GM21737 (cell line): ENCODE results near the gene C3orf52.
"Not testable (repeated sequence)": the region's sequence is repeated elsewhere in the genome, so short reads cannot be mapped to it uniquely, and the experiment has no call there.

ENCODE experiments used
- ATAC-seq: cut with Tn5 transposase; IDR thresholded peaks from one replicate; pipeline ENCODE4 v1.9.1; 2021; ENCODE audit warnings: mild to moderate bottlenecking, moderate library complexity; ENCODE audit not compliant: unreplicated experiment

The C3orf52 gene, protein sequence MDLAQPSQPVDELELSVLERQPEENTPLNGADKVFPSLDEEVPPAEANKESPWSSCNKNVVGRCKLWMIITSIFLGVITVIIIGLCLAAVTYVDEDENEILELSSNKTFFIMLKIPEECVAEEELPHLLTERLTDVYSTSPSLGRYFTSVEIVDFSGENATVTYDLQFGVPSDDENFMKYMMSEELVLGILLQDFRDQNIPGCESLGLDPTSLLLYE

DNA sequence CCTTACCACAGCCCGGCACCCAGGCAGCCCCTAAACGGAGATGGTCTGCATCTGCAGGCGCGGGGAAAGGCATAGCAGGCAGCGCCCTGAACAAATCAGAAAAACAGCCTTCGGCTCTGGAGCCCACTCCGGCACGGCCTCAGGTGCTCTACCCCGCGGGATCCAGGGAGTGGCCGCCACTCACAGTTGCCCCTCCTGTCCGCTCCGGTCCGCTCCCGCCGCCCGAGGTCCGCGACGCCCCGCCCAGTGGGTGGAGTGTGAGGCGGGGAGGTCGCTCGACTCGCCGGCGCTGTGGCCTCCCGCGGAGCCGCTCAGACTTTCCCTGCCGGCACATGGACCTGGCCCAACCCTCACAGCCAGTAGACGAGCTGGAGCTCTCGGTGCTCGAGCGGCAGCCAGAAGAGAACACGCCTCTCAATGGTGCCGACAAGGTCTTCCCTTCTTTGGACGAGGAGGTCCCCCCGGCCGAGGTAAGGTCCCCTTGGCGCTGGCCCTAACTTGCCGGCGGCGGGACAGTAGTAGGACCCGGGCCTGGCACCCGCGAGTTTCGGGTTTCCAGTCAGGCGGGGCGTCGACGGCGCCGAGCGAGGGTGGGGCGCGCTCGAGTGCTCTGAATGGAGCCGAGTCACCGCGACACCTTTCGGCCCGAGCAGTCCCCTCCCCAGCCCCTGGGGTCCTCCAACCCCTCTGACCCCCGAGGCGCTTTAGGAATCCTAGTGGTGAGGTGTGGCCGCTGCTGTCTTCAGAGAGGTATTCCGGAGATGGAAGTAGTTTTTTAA is at the start of gene C3orf52:
Gene C3orf52 (plus strand): TSS at position 314 of the 779 bp plus-strand sequence. CDS start 19 bp downstream, at position 333.
- ATAC-seq, result peak; percentile 74

DNA sequence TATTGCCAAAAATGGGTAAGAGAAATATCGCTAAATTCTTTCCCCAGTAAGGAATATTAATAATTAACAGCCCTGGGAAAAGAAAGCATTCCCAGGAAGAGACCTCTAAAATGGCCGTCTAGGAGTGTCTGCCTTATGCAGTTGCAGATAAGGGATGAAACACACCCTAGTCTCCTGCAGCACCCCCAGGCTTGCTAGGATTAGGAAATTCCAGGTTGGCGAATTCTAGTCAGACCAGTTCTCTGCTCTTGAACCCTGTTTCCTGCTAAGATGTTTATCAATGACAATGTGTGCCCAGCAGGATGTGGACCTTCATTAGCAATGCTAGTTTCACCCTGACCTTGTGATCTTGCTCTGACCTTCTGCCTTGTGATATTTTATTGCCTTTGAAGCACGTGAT is 49.0 kb upstream of the C3orf52 start:
- ATAC-seq, result not testable (repeated sequence)

DNA sequence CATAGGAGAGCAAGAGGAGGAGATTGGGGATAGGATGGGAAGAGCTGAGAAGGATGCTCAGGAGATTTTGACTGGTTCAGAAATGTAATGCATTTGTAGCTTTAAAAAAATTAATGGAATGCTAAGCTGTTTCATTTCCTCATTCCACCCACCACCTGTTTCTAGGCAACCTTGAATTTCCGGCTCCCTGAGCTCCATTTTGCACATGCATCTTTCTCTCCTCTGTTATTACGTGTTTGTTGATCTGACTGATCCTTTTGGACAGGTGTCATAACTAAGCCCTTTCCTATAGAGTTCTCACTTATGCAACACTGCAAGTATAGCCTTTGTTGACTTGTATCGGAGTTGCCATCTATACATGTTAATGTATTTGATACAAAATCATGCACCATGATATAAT is 47.3 kb upstream of the C3orf52 start:
- ATAC-seq, result no peak

DNA sequence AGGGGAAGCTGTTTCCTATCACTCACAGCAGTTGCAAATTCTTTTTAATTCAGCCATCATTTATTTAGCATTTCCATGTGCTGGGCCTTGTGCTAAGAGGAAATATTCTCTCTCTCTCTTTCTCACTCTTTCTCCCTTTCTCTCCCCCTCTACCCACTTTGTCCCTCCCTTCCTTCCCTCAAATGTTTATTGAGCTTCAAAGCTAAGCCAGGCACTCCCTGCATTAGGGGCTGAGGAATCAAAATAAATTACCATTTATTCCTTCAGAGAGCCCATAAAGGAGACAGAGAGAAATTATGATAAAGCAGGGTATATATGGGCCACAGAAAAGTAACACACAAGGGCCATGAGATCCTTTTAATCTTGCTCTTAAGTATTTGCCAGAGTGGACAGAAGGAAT is 44.9 kb upstream of the C3orf52 start:
- no peak for ATAC-seq

DNA sequence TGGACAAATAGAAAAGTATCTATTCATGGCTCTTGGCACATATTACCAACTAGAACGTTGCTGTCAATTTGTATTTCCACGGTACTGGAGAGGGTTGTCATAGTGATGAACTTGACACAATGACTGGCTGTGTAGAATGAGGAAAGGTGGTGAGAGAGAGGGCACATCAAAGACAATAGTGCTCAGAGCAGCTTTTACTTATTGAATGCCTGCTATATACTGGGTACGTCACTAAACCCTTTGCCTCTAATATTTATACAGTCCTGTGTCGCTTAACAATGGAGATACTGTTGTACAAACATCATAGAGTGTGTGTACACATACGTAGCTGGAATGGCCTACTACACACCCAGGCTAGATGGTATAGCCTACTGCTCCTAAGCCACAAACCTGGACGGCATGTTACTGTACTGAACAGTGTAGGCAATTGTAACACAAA is 43.3 kb upstream of the C3orf52 start:
- ATAC-seq, result no peak

DNA sequence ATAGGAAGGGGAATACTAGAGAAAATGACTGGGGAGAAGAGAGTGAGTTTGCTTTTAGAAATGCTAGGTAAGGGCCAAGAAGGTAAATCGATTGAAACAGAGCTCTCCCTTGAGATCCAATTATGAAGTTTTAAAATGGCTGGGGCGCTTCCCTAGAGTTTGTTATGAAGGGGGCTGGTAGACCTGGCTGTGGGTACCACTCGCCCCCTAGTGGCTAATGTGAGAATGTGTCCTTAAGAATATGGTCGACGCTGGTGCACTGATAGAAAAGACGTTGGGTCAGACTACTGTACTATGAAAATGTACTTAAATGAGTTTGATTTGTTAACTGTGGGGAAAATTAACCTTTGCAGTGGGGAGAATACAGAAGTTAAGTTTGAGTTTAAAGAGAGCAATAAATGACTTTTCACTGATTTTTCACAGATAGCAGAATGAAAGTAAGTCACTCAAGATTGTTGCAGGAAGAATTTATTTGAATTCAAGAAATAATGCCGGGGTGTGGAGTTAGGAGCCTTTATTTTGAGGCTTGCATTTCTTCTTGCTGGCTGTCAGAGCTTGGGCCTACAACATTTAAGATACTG is 42.5 kb upstream of the C3orf52 start:
- ATAC-seq, result peak; percentile 90

DNA sequence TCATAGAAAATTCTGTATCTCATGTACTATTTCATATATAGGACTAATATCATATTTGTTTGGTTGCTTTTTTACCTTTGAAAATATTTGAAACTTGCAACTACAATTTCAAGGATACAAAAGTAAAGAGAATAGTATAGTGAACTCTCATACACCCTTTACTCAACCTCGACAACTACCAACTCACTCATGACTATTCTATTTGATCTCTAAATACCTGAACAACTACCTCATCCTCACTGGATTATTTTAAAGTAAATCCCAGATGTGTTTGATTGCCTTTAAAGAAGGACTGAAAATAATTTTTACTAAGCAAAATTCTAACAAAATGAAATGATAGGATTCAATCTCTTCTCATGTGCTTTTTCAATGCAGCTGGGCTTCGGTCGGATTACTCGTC is 39.6 kb upstream of the C3orf52 start:
- no peak for ATAC-seq

DNA sequence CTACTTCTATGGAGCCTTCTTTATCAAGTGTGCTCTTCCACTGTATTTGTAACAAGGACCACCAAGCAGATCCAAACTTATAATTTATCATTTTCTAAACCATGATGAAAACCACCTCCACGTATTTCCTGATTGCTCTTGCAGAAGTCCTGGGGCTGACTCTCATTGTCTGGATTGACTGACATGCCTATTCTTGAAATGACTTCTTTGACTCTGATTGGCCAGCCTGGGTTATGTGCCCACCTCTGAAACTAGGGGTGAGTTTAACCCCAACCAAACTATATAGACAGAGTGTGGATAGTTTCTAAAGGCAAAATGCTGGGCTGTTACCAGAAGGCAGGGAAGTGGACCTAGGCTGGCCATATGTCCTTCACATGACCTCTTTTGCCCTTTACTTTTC is 38.9 kb upstream of the C3orf52 start:
- no peak for ATAC-seq

DNA sequence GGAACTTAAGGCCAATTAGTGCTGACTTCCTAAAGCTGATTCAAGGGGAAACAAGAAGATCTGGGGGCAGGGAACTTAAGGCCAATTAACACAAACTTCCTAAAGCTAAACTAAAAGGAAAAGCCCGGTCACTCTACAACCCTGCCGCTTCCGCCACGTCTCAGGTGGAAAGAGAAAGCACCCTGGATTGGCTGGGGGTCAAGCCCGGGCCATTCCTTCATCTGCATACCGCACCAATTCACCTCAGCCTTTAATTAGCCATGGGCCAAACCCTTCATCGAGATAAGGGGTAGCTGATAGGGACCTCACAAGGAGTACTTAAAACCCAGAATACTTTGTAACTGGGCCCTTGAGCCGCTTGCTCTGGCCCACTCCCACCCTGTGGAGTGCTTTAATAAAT is 37.3 kb upstream of the C3orf52 start:
- ATAC-seq, result no peak

DNA sequence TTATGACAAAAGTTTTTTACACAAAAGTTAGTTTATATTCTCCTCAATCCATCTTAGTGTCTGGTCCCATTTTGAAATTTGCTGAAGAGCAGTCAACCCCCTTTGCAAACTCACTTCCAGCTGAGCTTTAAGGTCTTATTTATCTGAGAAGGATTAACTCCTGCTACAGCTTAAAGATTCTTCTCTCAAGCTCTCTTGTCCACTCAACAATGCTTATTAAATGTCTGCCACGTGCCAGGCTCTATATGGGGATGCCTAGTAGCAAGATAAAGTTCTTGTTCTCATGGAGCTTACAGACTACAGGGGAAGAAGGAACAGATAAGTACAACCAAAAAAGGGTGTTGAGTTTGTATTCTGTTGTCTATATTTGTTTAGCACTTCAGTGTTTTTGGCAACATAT is 33.0 kb upstream of the C3orf52 start:
- no peak for ATAC-seq

DNA sequence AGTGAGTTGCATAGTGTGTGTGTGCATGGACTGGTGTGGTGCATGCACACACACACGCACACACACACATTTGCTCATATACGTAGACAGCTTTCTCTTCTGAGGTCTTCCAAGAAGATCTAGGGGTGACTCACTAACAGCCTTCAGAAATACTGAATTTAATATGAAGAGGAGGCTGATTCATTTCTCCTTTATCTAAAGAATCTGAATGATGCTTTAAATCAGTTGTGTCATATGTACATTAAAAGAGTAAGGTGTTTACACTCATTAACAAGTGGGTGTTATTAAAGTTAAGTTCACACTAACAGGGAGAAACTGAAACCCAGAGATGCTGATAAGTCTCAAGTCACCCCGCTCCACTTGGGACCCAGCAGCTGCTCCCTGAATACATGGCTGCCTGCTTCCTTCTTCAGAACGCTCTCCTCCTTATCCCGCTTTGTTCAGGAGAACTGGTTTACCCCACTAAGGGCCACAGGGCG is 29.7 kb upstream of the C3orf52 start:
- ATAC-seq, result no peak

DNA sequence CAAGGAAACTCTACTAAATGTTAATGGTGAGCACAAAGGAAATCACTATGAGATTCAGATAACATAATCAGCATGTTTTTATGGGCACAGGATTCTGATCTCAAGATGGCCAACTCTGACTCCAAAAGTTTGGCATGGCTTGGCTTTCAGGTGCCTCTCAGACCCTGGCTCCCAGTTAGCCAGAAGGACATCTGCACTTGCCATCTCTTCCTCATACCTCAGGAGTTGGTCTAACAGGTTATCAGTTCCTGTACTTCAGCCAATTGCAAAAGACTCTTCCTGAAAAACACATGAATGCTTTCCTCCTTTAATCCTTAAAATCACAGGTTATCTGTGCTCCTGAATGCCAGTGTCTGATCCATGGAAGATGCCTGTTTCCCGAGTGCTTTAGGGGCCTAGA is 26.7 kb upstream of the C3orf52 start:
- ATAC-seq, result no peak

DNA sequence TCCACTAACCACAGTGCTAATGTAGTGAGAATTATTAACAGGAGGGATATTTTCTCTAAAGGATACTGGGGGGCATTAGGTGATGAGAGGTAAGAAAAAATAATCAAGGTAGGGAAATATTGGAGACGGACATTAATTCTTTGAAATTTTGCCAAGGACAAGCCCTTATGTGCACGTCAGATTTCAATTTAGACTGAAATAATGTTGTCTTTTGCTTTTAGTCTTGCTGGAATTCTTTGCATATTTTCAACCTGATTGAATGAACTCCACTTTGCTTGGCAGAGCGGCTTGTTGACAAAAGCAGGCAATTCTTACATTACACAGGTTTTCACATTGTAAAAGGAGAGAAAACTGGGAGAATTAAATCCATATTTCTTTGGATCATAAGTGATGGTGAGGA is 25.0 kb upstream of the C3orf52 start:
- no peak for ATAC-seq

DNA sequence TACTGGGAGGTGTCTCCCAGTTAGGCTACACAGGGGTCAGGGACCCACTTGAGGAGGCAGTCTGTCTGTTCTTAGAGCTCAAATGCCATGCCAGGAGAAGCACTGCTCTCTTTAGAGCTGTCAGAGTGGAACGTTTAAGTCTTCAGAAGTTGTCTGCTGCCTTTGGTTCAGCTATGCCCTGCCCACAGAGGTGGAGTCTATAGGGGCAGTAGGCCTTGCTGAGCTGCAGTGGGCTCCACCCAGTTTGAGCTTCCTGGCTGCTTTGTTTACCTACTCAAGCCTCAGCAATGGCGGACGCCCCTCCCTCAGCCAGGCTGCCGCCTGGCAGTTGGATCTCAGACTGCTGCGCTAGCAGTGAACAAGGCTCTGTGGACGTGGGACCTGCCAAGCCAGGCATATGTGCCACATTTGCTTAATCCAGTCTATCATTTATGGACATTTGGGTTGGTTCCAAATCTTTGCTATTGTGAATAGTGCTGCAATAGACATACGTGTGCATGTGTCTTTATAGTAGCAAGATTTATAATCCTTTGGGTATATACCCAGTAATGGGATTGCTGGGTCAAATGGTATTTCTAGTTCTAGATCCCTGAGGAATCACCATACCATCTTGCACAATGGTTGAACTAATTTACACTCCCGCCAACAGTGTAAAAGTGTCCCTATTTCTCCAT is 13.7 kb upstream of the C3orf52 start:
- ATAC-seq, result not testable (repeated sequence)

DNA sequence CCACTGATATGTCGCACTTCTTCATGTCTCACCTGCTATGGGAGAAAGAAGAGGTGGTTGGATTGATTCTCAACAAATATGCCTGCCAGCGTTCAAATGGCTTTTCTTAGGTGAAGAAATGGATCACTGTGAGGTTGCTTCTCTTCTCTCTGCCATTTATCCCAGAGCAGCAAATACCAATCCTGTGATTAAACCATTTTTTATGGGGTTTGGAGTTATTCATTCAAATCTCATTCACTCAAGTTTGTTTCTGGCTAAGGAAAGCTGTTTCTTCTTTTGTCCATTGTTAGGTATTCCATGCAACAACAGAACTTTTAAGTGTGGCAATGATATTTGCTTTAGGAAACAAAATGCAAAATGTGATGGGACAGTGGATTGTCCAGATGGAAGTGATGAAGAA is 12.2 kb upstream of the C3orf52 start:
- ATAC-seq, result no peak

DNA sequence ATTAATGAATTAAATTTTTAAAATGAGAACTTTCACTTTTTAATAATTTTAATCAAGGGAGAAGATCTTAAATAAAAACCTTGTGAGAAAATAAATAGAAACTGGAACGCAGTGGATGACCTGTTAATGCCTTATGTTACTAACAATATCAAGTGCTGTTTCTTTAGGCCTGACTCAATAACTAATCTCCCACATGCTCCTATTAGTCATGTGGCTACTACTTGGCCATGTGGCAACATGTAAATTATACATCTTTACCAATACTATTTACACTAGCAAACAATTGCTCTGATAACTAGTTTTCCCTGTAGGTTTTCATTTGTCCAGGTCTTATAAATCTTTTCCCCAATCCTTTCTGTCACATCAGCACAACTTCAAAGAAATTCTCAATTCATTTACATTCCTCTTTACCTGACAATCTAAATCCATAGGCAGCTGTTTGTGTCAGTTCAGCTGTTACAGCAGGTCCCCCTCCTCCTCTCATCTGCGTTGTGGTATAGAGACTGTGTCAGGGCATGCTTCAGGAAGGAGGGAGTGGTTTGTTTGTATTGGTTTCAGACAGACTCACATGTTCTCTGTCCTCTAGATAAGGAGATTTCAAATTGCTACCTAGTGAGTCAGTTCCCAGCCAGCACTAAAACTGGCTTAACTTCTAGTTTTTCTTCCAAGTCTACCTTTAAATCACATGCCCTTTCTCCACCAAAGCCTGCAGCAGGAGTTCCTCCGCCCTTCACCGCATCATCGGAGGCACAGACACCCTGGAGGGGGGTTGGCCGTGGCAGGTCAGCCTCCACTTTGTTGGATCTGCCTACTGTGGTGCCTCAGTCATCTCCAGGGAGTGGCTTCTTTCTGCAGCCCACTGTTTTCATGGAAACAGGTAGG is 11.3 kb upstream of the C3orf52 start:
- peak; percentile 74 for ATAC-seq

DNA sequence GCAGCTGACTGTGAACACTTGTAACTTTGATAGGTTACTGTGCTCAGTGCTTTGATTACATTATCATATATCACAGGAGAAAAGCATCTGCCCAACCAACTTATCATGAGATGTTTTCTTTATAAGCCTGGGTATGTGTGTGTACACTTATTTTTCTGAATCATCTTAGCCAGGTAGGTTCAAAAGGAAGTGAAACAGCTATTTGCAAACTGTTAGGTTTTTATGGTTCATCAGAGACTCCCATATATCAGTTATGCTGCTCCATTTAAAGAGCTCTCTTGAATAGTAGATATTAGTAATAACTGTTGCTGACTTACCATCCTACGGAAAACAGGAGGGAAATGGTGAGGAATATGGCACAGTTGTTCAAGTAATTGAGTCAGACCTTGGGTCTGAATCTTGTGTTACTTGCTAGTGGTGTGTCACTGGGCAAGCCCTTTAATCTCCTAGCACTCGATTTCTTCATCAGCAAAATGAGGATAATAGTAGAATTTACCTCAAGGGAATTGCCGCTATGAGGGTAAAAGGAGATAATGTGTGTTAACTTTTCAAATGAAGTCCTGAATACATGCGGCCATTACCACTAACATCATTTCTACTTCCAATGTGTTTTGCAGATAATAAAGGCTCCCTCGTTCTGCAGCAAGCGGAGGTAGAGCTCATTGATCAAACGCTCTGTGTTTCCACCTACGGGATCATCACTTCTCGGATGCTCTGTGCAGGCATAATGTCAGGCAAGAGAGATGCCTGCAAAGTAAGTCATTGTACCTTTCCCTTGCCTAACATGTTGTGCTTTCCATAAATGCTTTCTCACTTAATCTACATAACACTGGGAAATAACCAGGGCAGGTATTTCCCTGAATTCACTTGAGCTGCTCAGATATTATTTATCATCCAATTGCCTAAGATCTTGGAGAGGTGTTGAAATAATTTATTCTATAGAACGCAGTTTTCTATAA is 7.8 kb upstream of the C3orf52 start:
- no peak for ATAC-seq

DNA sequence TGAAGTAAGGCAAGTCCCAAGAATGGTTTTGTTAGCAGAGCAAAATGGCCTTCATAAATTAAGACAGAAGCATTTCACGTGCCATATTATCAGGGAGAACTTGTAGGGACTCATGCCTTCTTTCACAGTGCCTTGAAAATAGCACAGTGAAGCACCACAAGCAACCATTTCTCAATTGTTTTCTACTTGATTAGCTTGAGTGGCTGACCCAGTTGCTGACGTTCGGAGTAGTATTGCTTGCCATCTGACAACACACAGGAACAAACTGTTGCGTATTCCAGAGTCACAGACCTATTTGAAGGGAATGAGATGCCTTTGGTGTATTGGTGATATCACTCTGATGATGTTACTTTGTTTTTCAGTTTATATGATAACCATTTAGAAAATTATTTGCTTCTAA is 3.0 kb upstream of the C3orf52 start:
- no peak for ATAC-seq

DNA sequence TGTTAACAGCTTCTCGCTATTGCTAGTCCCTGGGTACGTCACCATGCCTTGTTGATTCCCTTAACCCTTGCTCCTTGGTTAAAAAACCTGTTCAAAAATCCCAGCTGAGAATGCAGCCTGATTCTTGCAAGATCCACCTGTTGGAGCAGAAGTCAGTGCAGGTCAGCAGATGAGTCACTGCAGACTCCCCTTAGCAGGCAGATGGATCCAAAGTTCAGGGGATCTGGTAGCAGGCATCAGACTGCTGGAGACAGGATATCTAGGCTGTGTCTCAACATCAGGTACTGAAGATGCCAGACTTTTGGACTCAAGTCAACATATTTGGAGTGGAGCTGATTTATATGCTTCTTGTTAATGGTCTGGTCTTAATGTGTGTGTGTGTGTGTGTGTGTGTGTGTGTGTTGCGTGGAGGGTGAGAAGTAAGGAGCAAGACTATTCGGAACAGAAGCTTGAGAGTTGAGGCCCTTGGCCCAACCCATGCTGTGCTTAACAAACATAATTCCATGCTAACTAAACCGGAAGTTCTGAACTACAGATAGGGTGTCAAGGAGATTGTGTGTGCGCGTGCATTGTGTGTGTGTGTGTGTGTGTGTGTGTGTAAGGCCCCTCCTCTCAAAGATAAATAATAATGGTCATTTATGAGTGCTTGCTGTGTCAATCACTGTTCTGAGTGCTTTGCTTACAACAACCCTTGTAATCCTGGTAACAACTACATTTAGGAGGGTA is 1.0 kb upstream of the C3orf52 start:
- ATAC-seq, result no peak
